BJ (cell line): ENCODE measurements around the gene LRP1B. TPM values are rescaled to one million over a fixed set of nuclear protein-coding genes. Genes with fewer than 3 reads are reported as not detected.

ENCODE experiments used
- CTCF ChIA-PET: fragments of 350-600 bp; formaldehyde crosslinking; extraction: SDS; loops from one replicate; lab custom pipeline; 2021; ENCODE audit warnings: antibody characterized with exemption, inconsistent platforms; lab: Yijun Ruan, JAX
- POLR2A ChIA-PET: fragments of 300-600 bp; sonication (Branson Sonifier 250); formaldehyde crosslinking; extraction: SDS; loops from one replicate; lab custom pipeline; 2021; ENCODE audit warnings: antibody characterized with exemption; lab: Charles Lee
- DNase-seq: peaks from one replicate; pipeline ENCODE4 v3.0.0-alpha.2; 2011; ENCODE audit warnings: low read depth
- H3K27me3 ChIP-seq: 2 replicates; pipeline ENCODE4 v1.6.0; 2011; ENCODE audit warnings: low read length; ENCODE audit not compliant: control insufficient read depth, insufficient read depth
- H3K36me3 ChIP-seq: 2 replicates; pipeline ENCODE4 v1.5.1; 2011; ENCODE audit warnings: low read length; ENCODE audit not compliant: control insufficient read depth, insufficient read depth
- H3K4me3 ChIP-seq: 2 replicates; pipeline ENCODE4 v1.5.1; 2011; ENCODE audit warnings: low read depth, mild to moderate bottlenecking, control low read depth, low read length
- polyA plus RNA-seq: library from polyadenylated mRNA; depleted of rRNA; stranded (reverse); fragments of >200 nt; gene quantifications from 2 replicates; pipeline ENCODE4 v1.2.3, GENCODE V29; 2011
- TF ChIP-seq, protein P1 (sequence below): IDR thresholded peaks from 2 replicates; pipeline ENCODE4 v1.5.1; 2011; ENCODE audit warnings: low read depth, mild to moderate bottlenecking, control low read depth, inconsistent platforms, low read length, moderate library complexity; ENCODE audit not compliant: insufficient read depth

Gene LRP1B
- polyA plus RNA-seq, 1 experiment = 0.04 TPM

DNA sequence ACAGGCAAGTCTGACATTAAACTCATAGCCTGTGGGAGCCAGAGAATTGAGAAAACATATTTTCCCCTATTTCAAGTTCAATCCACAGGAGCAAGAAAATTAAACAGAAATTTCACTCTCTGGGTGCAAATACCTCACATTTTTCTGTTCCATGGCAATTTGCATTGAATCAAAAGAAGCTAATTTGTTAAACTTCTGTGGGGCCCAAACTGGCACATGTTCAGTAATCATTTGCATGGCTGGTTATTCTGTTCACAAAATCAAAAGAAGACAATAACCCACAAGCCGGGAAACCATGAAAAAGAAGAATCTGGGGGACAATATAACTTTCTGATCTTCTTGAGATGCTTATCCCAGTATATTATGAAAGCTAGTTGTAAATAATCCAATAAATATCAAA is 363.1 kb downstream of the LRP1B start:
- DNase-seq = no peak
- ChIA-PET POLR2A (no interaction called here), CTCF (no interaction called here)
- TF ChIP-seq, protein P1, sequence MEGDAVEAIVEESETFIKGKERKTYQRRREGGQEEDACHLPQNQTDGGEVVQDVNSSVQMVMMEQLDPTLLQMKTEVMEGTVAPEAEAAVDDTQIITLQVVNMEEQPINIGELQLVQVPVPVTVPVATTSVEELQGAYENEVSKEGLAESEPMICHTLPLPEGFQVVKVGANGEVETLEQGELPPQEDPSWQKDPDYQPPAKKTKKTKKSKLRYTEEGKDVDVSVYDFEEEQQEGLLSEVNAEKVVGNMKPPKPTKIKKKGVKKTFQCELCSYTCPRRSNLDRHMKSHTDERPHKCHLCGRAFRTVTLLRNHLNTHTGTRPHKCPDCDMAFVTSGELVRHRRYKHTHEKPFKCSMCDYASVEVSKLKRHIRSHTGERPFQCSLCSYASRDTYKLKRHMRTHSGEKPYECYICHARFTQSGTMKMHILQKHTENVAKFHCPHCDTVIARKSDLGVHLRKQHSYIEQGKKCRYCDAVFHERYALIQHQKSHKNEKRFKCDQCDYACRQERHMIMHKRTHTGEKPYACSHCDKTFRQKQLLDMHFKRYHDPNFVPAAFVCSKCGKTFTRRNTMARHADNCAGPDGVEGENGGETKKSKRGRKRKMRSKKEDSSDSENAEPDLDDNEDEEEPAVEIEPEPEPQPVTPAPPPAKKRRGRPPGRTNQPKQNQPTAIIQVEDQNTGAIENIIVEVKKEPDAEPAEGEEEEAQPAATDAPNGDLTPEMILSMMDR = no peak
- H3K27me3 ChIP-seq = no peaks in the 10 kb centered on the region
- no peak overlapping the region for H3K4me3 ChIP-seq
- no peaks in the 10 kb centered on the region for H3K36me3 ChIP-seq

DNA sequence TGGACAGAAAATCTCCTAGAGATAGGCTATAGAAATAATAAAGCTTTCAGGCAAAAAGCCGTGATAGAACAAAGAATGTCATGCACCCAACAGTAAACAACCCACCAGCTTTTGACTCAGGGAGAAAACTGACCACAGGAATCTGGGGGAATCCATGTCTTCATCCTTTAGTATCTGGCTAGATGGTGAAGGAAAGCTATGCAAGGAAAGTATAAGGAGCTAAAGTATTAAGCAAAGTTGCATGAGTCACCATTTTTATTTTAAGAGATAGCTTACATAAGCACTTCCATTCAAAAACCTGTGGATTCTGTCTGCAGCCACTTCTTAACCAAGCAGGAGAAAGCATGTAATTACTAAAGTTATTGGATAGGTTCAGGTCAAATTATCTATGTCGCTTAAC is 363.8 kb downstream of the LRP1B start:
- DNase-seq = peak; percentile 32
- CTCF ChIA-PET = no interaction called here

DNA sequence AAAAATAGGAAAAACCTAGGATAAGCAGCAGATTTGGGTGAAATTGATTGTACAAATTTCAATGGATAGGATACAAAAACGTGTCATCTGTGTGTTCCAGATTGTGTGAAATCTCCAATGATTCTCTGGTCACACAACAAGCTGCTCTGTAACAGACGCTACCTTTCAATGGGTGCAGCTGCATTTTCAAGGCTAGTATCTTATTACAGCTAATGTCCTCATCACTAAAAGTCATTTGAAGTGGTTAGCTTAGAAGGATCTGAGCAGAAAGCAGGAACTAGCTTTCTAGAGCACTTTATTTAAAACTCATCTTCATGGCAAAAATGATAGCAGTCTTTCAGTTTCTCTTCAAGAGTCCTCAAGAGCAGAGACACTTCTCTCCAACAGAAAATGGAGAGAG is 364.6 kb downstream of the LRP1B start:
- POLR2A ChIA-PET = no interaction called here
- no peak for DNase-seq
- TF ChIP-seq, protein P1 = no peak
- no peaks in the 10 kb centered on the region for H3K27me3 ChIP-seq
- no peak overlapping the region for H3K4me3 ChIP-seq
- CTCF ChIA-PET = no interaction called here
- no peaks in the 10 kb centered on the region for H3K36me3 ChIP-seq

More for the DNA sequence above, 363.8 kb downstream of the LRP1B start:
- POLR2A ChIA-PET = no interaction called here
- TF ChIP-seq, protein P1 = no peak
- H3K4me3 ChIP-seq = no peak overlapping the region
- no peaks in the 10 kb centered on the region for H3K27me3 ChIP-seq
- no peaks in the 10 kb centered on the region for H3K36me3 ChIP-seq

DNA sequence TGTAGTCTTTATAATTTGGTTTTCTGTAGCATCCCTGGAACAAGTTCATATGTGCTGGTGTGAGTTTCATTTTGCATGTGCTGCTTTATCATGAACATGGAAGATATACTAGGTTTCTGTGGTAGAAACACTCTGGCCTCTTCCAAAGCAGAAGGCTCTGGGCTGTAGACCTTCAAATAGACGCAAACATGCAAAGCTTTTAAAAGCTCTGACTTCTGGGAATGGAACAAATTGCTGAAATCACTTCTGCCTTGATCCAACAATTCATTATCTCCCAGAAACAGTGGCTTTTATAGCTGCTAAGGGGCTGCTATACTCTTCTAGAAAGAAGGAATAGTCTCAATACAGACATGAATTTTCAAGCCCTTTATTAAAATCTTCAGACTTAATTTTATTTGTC is 382.2 kb downstream of the LRP1B start:
- CTCF ChIA-PET = no interaction called here
- Histone ChIP-seq H3K4me3 (no peak overlapping the region), H3K27me3 (no peaks in the 10 kb centered on the region), H3K36me3 (no peaks in the 10 kb centered on the region)
- TF ChIP-seq, protein P1 = no peak
- DNase-seq = no peak
- POLR2A ChIA-PET = no interaction called here

DNA sequence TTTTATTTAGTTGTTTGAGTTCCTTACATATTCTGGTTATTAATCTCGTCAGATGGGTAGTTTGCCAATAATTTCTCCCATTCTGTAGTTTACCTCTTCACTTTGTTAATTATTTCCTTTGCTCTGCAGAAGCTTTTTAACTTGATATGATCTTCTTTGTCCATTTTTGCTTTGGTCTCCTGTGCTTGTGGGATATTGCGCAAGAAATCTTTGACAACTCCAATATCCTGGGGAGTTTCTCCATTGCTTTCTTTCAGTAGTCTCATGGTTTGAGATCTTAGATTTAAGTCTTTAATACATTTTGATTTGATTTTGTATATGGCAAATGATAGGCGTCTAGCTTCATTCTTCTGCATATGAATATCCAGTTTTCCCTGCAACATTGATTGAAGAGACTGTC is 389.2 kb downstream of the LRP1B start:
- H3K4me3 ChIP-seq = no peak overlapping the region
- no peaks in the 10 kb centered on the region for H3K27me3 ChIP-seq
- no peaks in the 10 kb centered on the region for H3K36me3 ChIP-seq
- ChIA-PET POLR2A (no interaction called here), CTCF (no interaction called here)
- DNase-seq = no peak
- TF ChIP-seq, protein P1 = no peak
